AG08395 (cell line): ENCODE data around the gene ACOXL.
A peak's percentile ranks its signal among the peaks of the same experiment; 100 is the strongest.

Source experiments
- DNase-seq: peaks from one replicate; pipeline ENCODE4 v3.0.0; 2012; ENCODE audit warnings: mixed read lengths, low spot score

Gene ACOXL

DNA sequence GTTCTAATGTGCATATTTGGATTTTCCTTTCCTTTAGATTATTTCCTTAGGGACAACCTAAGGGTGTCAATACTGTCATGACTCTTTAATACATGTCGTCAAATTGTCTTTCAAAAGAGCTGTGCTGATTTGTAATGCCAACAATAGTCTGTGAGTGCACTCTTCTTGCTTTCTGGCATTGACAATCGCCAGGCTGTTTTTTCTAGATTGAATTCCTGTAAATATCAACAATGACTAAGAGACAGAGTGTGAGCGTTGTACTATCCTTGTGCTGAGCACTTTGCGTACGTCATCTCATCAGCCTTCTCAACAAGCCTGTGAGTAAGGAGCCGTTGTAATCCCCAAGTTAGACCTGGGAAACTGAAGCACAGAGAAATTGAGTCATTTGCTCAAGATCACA, 96.0 kb downstream of the ACOXL start:
- no peak for DNase-seq

DNA sequence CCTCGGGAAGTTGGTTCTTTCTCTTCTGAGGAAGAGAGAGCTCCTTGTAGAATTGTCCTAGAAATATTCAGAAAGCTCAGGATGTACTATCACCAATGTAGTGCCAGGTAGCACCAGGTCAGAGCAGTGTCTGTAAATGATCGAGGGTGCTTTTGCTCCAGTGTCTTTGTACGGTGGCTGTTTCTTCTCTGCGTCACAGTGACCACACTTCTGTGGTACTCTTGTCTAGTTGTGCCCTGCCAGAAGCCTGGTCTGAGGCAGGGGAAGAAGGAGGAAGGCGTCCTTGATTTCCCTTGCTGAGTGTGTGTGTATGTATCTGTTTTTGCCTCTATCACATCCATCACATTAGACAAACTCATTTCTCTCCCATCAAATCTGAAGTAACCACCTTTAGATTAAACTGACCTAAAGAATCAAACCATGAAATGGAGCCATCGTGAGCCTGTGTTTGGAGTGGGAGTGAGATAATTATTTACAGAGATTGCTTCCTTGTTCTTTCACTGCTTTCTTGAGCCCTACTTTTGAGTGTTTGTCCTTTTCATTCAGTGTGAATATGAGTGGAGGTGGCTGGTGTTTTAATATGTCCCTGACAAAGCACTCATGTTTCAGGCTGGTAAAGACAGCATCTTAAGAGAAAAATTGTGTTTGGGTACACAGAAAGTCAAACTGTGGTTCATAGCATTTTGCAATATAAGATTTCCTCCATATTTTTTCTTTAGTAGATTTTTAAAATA, 97.2 kb downstream of the ACOXL start:
- no peak for DNase-seq

DNA sequence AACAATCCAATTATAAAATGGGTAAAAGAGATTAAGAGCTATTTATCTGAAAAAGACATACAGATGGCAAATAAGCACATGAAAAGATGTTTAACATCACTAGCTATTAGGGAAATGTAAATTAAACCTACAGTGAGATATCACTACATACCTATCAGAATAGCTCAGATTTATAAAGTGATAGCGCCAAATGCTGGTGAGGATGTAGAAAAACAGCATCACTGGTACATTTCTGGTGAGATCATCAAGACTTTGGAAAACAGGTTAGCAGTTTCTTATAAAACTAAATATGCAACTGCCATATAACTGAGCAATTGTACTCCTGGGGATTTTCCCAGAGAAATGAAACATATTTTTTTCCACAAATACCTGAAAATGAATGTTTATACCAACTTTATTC, 100.4 kb downstream of the ACOXL start:
- no peak for DNase-seq

DNA sequence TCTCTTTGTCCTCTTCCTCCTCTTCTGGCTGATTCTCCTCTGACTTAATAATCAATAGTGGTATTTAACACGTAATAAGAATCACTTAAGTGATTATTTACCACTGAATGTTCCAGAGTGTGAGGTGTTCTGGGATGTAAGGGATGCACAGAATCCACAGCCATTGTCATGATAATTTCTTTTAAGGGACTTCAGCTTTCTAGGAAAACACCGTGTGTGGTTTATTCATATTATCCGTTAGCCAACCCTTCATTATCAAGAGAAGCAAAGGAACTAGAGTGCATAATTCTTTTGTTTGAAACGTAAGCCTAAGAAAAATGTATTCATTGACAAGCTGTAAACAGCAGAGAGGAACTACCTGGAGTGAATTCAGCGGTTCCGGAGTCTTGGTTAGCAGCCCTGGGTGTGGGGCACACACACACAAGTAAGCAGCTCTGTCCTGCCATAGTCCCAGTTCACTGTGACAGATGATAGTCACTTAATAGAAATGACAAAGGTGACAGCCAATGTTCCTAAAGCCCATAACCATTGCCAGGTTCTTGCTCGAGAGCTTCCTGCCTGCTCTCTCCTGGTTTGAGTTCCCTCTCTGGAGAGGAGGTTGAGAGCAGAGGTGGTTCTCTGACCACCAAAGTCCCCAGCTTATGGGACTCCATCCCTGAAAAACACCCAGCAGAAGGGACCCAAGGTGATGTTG, 101.9 kb downstream of the ACOXL start:
- DNase-seq, result no peak

DNA sequence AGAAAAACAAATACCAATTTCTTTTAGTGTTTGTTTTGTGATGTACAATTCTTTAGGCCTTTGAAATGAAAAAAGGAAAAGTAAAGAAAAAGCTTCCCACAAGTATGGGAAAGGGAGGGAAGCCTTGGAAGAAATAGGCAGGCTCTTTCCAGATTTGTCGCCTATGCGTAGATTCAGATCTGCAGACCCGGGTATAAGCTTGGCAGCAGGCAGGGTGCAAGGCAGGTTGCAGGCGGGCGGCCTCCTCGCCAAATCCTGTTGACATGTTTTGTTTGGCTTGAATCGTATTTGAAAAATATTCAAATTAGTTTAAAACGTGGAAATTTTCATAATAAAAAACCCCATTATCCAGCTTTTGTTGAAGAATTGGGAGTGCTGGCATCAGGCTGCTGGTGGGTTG, 104.3 kb downstream of the ACOXL start:
- no peak for DNase-seq

DNA sequence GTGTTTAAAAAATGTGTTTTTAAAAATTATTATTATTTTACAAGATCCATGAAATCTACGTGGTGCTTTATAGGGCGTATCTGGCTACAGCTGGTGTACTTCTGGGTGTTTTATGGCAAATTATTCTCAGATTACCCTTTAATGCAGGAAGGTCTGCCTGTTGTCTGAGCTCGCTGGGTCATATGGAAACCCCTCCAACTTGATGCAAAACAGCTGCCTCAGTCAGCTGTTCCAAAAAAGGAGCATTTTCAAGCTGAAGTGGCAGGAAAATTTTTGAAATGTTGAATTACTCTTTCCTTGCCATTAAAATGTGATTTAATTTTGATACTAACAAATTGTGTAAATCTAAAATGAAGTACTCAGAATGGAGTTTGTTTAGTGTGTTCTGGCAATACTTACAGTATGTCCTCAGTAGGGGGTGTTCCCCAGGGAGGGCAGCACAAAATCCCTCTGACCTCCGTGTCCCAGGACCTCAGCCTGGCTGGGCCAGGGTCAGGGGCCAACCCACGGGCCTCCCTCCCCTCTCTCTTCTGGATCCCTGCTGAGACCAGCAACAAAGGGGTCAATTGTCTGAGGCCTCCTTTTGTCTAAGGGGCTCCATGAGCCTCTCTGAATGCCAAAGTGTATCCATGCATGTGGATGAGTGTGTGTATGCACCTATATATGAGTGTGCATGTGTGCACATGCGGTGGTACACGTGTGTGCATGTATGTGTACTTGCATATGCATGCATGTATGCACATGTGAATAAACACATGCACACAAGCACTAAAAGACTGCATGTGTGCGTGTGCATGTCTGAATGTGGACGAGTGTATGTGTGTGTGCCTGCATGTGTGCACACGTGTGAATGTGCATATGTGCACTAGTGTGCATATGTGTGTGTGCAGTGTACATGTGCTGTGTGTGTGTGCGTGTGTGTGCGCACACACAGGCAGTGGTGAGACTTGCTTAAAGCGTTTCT, 105.4 kb downstream of the ACOXL start:
- no peak for DNase-seq

DNA sequence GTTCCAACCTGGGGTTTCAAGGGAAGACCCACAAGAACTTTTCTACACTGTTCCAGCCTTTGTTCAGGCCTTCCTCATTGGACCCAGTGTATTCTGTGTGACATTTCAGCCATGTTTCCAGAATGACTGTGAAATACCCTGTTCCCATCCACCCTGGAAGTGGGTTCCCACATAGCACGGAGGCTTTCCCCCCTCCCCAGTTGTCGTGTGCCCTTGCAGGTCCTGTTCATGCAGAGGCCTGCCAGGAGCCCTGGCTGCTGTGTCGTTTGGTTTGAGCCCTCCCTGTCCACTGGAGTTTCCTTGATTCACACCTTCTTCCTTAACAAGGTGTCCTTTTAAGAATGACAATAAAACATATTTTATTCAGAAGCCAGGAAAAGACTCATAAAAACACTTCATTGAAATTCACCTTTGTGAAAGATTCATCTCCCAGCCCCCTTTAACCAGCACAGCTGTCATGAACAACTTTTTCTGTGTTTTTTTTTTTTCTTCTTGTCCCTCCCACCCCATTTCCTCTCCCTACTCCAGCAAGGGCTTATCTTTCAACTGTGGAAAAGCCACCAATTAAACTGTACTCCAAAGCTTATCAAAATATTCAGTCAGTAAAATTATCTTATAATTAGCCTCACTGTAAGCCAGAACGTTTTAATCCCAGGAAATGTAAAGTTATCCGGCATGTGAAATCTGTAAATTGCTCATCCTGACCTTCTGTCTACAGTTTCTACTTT, 106.4 kb downstream of the ACOXL start:
- DNase-seq, result no peak

DNA sequence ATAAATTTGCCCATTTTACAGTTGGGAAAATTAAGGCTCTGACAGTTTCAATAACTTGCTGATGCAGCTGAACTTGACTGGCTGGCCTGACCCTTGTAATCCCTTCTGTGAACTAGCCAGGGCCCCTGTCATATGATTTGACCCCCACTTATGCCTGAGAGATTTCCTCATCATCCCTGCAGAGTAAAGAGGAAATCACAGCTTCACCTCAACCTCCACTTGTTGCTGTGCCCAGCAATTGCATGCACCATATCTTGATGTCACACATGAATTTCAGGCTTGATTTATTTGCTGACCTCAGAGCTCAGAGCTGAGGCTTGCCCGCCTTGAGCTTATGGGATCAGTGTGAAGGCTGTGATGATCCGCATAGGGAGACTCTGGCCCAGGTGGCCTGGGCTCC, 108.1 kb downstream of the ACOXL start:
- no peak for DNase-seq

DNA sequence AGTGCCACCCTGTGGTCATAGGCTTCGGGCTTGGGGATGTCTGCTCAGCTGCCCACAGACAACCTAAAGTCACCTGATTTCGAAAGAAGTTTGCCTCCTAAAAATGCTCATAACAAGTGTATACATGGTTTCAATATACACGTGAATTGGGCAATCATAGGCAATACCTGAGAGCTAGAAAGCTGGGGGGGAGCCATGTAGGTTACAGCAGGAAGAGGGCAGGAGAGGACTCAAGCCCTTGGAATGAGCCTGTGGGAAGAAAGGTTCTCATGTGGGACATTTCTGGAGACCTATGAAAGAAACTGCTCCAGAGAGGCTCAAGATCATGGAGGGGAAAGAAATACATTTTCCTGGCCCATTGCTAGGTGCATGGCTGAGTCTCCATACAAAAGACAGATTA, 109.7 kb downstream of the ACOXL start:
- DNase-seq, result no peak

DNA sequence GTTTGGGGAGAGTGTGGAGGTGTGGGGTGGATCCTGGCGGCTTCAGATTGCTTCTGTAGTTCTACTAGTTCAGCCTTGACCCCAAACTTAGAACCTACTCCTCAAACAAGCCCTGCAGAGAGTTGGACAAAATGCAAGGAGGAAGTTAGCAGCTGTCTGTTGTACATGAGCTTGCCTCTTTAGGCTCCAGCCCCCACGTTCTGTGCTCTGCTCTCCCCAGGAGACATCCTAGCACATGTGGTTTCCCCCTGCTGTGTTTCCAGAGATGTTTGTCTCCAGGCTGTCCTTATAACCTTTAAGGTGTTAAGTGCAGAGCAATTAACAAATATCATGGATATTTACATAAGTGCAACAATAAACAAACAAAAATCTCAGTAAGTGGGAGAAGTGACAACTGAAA, 111.1 kb downstream of the ACOXL start:
- no peak for DNase-seq

DNA sequence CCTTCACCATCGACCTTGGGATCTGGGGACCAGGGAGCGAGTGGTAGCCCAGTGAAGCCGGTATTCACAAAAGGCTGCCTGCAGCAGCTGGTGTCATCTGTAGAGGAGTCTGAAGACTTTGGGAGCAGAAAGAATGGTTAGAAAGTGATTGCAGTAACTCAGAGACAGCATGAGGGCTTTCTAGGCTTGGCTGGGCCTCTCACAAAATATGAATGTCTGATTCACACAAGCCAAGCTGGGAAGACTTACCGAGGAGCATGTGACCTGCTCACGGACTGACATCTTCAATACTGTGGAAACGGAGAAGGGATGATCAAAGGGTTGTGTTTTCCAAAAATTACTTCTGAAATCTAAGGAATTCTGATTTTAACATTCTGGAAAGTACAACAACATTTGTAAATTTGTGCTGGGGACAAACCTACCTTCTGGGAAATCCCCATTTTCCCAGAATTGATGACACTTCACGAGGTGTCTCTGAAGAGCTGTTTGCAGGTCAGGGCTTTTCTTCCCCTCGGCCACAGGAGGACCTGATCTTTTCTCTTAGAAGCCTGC, 111.7 kb downstream of the ACOXL start:
- DNase-seq, result no peak

DNA sequence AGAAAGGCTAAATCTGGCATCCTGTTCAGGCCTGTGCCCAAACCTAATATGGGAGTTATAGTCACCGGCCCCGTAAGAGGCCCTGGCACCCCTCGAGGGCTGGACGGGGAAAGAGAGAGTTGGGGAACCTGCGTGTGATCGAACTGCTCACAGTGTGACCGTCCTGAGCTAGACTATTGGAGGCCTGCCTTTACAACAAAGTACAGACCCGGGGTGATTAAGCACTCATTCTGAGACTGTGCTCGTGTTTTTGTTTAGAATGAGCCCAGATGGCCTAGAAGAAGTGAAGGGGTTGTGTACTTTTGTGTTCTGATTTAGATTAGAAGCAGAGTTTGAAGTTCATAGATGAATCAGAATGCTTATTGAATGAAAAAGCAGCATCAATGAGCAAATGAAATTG, 115.3 kb downstream of the ACOXL start:
- DNase-seq, result no peak

DNA sequence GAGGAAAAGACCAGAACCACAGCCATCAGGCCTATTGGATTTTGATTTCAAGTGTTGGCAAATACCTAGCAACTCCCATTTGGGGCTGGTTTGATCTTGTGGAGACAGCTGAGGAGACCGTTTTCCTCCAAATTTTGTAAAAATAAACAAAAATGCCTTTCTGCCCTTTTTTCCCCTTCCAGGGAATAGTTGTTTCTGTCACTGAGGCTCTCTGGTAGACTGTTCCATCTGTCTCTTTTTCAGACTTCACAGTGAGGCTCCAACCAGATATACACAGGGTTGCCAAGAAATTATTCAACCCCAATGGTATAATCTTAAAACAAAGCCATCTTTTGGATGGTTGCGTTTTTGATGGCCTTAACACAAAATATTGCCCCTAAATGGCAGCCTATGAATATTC, 115.7 kb downstream of the ACOXL start:
- DNase-seq, result no peak

DNA sequence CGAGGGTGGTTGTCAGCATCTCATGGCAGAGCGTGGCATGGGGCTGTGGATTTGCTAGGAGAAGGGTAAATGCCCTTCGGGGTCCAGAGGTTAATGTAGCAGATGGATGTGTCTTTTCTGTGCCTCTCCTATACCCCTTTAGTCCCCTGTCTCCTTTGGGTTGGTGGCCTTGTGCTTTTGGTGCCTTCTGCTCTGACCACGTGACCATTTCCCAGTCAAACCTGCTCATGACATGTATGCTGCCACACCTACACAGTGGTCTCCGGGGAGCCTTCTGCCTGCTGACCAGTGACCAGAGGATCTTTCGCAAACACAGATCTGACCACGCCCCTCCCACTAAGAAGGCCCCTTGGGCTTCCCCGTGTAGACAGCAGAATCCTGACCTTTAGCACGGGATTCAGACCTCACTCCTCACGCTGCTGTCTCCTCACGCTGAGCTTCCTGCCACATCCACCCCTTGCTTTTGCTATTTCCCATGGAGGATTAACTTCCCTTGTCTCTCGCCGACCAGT, 116.2 kb downstream of the ACOXL start:
- DNase-seq, result no peak

DNA sequence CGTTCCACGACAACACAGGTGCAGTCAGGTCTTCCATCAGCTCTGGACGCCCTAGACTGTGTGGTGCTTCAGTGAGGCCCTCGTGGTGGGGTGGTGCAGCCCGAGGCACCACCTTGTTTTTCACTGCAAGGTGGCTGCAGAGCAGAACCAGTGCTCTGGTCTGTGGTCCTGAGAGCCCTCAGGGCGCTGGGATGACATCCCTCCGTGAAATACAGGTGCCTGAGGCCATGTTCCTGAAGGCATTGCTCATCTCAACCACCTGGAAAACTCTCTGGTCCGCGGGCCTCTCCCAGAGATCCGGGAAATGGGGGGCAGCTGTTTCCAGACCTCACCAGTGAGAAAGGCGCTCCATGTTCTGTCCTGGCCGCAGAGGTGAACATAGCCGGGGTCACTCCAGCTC, 119.2 kb downstream of the ACOXL start:
- no peak for DNase-seq

DNA sequence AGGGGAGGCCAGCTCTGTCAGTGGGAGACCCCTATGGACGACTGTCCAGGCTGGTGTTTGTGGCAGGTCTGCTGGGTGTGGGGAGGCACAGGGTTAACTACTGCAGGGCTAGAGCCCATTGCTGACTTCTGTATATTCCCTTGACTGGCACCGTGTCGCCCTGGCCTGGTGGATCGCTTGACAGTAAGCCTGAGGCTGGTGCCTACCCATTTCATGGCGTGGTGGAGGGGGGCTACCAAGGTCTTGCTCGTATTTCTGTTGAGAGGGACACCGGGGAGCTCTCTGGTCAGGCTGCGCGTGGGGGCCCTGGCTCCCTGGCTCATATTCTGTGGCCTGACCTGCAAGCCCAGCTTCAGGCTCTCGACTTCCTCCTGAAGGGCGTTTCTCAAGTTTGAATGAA, 119.7 kb downstream of the ACOXL start:
- no peak for DNase-seq

DNA sequence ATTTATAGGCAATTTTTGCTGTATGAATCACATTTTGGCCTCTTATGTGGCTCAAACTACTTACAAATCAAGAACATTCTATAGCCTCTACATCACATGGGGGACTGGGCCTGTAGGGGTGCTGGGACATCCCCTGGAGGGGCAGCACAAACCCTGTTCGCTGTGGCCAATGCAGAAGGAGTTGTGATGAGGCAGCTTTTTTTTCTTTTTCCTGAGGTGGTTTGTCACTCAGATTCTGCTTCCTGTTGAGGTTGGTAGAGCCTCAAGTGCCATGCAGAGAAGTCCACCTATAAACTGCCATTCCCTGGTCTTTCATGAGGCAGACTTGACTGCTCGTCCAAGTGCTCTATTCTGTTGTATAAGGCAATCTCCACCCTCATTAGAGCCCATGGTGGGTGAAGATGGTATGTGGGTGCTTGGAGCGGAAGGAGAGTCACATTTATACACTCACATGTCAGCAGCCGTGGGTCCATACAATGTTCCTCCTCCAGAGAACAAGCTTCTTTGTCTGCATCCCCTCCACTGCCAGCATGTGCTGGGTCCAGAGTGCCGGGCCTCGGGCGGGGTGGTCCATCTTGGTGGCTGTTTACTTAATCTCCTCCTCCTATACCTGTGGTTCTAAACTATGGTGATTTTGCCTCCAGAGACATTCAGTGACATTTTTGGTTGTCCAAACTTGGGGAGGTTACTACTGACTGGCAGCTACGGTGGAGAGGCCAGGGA, 120.3 kb downstream of the ACOXL start:
- DNase-seq, result no peak

DNA sequence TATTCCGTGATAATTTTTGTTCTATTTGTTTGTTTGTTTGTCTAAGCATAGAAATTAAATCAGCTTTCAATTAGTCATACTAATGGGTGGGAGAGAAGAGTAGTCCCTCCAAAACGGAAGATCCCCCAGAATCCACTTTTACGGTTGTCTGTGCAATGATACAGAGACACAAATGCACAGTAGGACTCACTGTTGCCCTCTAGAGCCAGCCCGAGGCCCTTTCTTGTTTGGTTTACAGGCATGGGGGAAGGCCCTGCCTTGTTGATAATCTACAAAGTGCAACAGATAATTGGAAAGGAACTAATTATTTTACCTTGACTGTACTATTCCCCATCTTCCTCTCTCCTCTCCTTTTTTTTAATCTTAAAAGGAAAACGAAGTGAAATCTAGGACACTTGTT, 121.1 kb downstream of the ACOXL start:
- DNase-seq, result peak; percentile 23

DNA sequence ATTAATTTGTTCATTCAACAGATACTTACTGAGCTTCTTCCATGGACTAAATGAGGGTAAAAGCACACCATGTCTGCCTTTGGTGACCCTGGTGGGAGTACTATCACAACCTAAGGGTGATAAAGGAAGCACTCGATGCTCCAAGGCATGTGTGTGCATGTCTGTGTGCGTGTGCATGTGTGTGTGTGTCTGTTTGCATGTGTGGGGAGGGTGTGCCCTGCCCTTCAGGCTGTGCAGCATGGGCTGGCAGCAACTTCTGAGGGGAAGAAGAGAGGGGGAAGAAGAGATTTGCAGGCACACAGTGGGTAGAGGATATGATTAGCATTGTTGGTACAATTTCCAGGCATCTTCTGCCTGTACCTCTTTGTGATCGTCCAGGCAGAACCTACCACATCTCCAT, 121.6 kb downstream of the ACOXL start:
- no peak for DNase-seq

DNA sequence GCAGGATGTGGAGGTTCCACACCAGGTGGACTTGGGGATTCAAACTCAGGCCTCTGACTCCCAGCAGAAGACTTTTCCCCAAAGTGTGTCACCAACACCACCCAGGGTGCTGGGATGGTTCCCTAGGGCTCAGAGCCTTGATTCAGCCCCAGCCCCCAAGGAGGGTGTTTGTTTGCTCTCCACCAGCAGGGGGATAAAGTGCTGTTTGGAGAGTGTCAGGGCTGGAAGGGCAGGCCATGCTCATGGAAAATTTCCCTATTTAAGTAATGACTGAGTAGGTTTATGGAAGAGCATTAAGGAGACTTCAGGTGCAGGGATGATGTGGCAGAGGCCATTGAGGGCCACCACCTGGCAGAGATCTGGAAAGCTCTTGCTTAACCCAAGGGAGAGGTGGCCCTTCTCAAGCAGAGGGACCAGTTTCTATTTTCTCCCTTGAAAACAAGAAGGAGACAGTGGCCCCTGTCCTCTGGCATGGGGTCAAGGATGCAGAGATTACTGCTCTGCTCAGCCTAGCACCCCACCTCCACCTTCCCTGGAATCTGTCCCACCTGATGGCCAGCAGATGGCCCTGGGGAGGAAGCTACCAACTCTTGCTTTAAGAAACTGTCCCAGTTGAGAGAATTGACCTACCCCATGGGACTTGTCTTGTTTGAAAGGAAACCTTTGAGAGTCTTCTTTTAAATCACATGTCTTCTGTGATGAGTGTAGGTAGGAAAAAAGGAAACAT, 122.1 kb downstream of the ACOXL start:
- DNase-seq, result no peak
